Measurements from ENCODE around the gene TNIP2.

Gene TNIP2

GRCh38 chr4:2746891-2747695 lies 9.0 kb downstream of the TNIP2 start:
- no peak overlapping the region for H2AK5ac ChIP-seq (ENCODE audit: low read length, severe bottlenecking)
- H3K4me2 ChIP-seq (ENCODE audit: low read length, poor library complexity, severe bottlenecking), result no peak overlapping the region
- no peak overlapping the region for H3K4me3 ChIP-seq (ENCODE audit: insufficient read depth in 1 of 2, low read depth in 1 of 2, low read length in 2 of 2)
- peak overlapping the region; percentile 3 for H2BK5ac ChIP-seq (ENCODE audit: low read depth, low read length, poor library complexity, severe bottlenecking)
- H3K27ac ChIP-seq (ENCODE audit: low read length, poor library complexity, severe bottlenecking), result no peak overlapping the region
- no peaks in the 10 kb centered on the region for H3K27me3 ChIP-seq (ENCODE audit: control insufficient read depth in 1 of 2, insufficient read depth in 1 of 2, low read length in 2 of 2)
- H3K4me1 ChIP-seq (ENCODE audit: control insufficient read depth, insufficient read depth, low read depth, low read length), result peaks cover 25% of the 10 kb centered on the region
- H4K91ac ChIP-seq (ENCODE audit: low read length), result no peak overlapping the region
- H4K8ac ChIP-seq (ENCODE audit: low read length), result no peak overlapping the region
- peaks cover 58 to 70% of the 10 kb centered on the region in 2 experiments for H3K36me3 ChIP-seq (ENCODE audit: control insufficient read depth in 1 of 2, insufficient read depth in 2 of 2, low read depth in 1 of 2, low read length in 2 of 2)
- no peak overlapping the region for H3K14ac ChIP-seq (ENCODE audit: low read length in 2 of 2)
- H2AFZ ChIP-seq (ENCODE audit: low read depth, low read length), result no peak overlapping the region
- H3K18ac ChIP-seq (ENCODE audit: low read depth in 1 of 2, low read length in 2 of 2), result peak overlapping the region in 1 of 2 experiments; percentile 1
- no peaks in the 10 kb centered on the region for H3K9me3 ChIP-seq (ENCODE audit: control insufficient read depth, low read length)
- H3K23ac ChIP-seq (ENCODE audit: low read length in 2 of 2), result peak overlapping the region in 1 of 2 experiments; percentile 14
- H2BK12ac ChIP-seq (ENCODE audit: low read length in 2 of 2), result peak overlapping the region in 1 of 2 experiments; percentile 57
- peaks cover 52% of the 10 kb centered on the region for H3K79me1 ChIP-seq (replicated peaks; ENCODE audit: low read length, poor library complexity, severe bottlenecking)
- no peak overlapping the region for H2BK15ac ChIP-seq (ENCODE audit: low read depth, poor library complexity, severe bottlenecking)
- no peak overlapping the region for H3K4ac ChIP-seq (ENCODE audit: low read depth in 1 of 2, low read length in 2 of 2)
- WGBS, result 90% methylated on average over 16 of the region's 16 CpGs
- DNase-seq, result no peak
- no peak overlapping the region for H3K9ac ChIP-seq (ENCODE audit: low read length)
- no peak overlapping the region for H2BK120ac ChIP-seq (ENCODE audit: low read depth, low read length)

GRCh38 chr4:2745981-2746806 lies 9.9 kb downstream of the TNIP2 start:
- H3K9me3 ChIP-seq (ENCODE audit: control insufficient read depth, low read length), result no peaks in the 10 kb centered on the region
- WGBS, result 58% methylated on average over 21 of the region's 21 CpGs
- peaks cover 33% of the 10 kb centered on the region for H3K4me1 ChIP-seq (ENCODE audit: control insufficient read depth, insufficient read depth, low read depth, low read length)
- H3K4ac ChIP-seq (ENCODE audit: low read depth in 1 of 2, low read length in 2 of 2), result peak overlapping the region in 1 of 2 experiments; percentile 3
- peaks cover 53% of the 10 kb centered on the region for H3K79me1 ChIP-seq (replicated peaks; ENCODE audit: low read length, poor library complexity, severe bottlenecking)
- no peak overlapping the region for H4K8ac ChIP-seq (ENCODE audit: low read length)
- peak overlapping the region in 1 of 2 experiments; percentile 53 for H3K14ac ChIP-seq (ENCODE audit: low read length in 2 of 2)
- peak overlapping the region in 1 of 2 experiments; percentile 68 for H3K18ac ChIP-seq (ENCODE audit: low read depth in 1 of 2, low read length in 2 of 2)
- H3K27ac ChIP-seq (ENCODE audit: low read length, poor library complexity, severe bottlenecking), result no peak overlapping the region
- H2AFZ ChIP-seq (ENCODE audit: low read depth, low read length), result no peak overlapping the region
- peaks cover 63 to 72% of the 10 kb centered on the region in 2 experiments for H3K36me3 ChIP-seq (ENCODE audit: control insufficient read depth in 1 of 2, insufficient read depth in 2 of 2, low read depth in 1 of 2, low read length in 2 of 2)
- peak overlapping the region in 1 of 2 experiments; percentile 57 for H2BK12ac ChIP-seq (ENCODE audit: low read length in 2 of 2)
- no peaks in the 10 kb centered on the region for H3K27me3 ChIP-seq (ENCODE audit: control insufficient read depth in 1 of 2, insufficient read depth in 1 of 2, low read length in 2 of 2)
- no peak overlapping the region for H2BK5ac ChIP-seq (ENCODE audit: low read depth, low read length, poor library complexity, severe bottlenecking)
- no peak overlapping the region for H3K4me3 ChIP-seq (ENCODE audit: insufficient read depth in 1 of 2, low read depth in 1 of 2, low read length in 2 of 2)
- H2BK15ac ChIP-seq (ENCODE audit: low read depth, poor library complexity, severe bottlenecking), result no peak overlapping the region
- no peak overlapping the region for H3K4me2 ChIP-seq (ENCODE audit: low read length, poor library complexity, severe bottlenecking)
- H2BK120ac ChIP-seq (ENCODE audit: low read depth, low read length), result no peak overlapping the region
- H4K91ac ChIP-seq (ENCODE audit: low read length), result no peak overlapping the region
- peak; percentile 92 for DNase-seq
- no peak overlapping the region for H2AK5ac ChIP-seq (ENCODE audit: low read length, severe bottlenecking)
- H3K9ac ChIP-seq (ENCODE audit: low read length), result peak overlapping the region; percentile 22
- H3K23ac ChIP-seq (ENCODE audit: low read length in 2 of 2), result no peak overlapping the region

- H3K27me3 ChIP-seq (ENCODE audit: control insufficient read depth in 1 of 2, insufficient read depth in 1 of 2, low read length in 2 of 2), result no peaks in the 10 kb centered on the region
- H2BK5ac ChIP-seq (ENCODE audit: low read depth, low read length, poor library complexity, severe bottlenecking), result no peak overlapping the region
- H2AK5ac ChIP-seq (ENCODE audit: low read length, severe bottlenecking), result no peak overlapping the region
- H3K4me1 ChIP-seq (ENCODE audit: control insufficient read depth, insufficient read depth, low read depth, low read length), result peaks cover 32% of the 10 kb centered on the region
- no peak overlapping the region for H3K4me3 ChIP-seq (ENCODE audit: insufficient read depth in 1 of 2, low read depth in 1 of 2, low read length in 2 of 2)
- DNase-seq, result no peak
- H3K9me3 ChIP-seq (ENCODE audit: control insufficient read depth, low read length), result no peaks in the 10 kb centered on the region
- H2BK15ac ChIP-seq (ENCODE audit: low read depth, poor library complexity, severe bottlenecking), result no peak overlapping the region
- H3K4ac ChIP-seq (ENCODE audit: low read depth in 1 of 2, low read length in 2 of 2), result peak overlapping the region in 1 of 2 experiments; percentile 3
- no peak overlapping the region for H3K9ac ChIP-seq (ENCODE audit: low read length)
- H3K79me1 ChIP-seq (replicated peaks; ENCODE audit: low read length, poor library complexity, severe bottlenecking), result peaks cover 47% of the 10 kb centered on the region
- 96% methylated on average over 3 of the region's 5 CpGs for whole genome bisulfite sequencing
- H3K18ac ChIP-seq (ENCODE audit: low read depth in 1 of 2, low read length in 2 of 2), result peak overlapping the region in 1 of 2 experiments; percentile 68
- H3K36me3 ChIP-seq (ENCODE audit: control insufficient read depth in 1 of 2, insufficient read depth in 2 of 2, low read depth in 1 of 2, low read length in 2 of 2), result peaks cover 63 to 65% of the 10 kb centered on the region in 2 experiments
- no peak overlapping the region for H3K14ac ChIP-seq (ENCODE audit: low read length in 2 of 2)
- H3K27ac ChIP-seq (ENCODE audit: low read length, poor library complexity, severe bottlenecking), result no peak overlapping the region
- H3K23ac ChIP-seq (ENCODE audit: low read length in 2 of 2), result no peak overlapping the region
- no peak overlapping the region for H2AFZ ChIP-seq (ENCODE audit: low read depth, low read length)
- no peak overlapping the region for H3K4me2 ChIP-seq (ENCODE audit: low read length, poor library complexity, severe bottlenecking)
- H2BK12ac ChIP-seq (ENCODE audit: low read length in 2 of 2), result no peak overlapping the region
- no peak overlapping the region for H2BK120ac ChIP-seq (ENCODE audit: low read depth, low read length)
- no peak overlapping the region for H4K8ac ChIP-seq (ENCODE audit: low read length)
- no peak overlapping the region for H4K91ac ChIP-seq (ENCODE audit: low read length)
These were observed 10.6 kb downstream of the TNIP2 start for GRCh38 chr4:2745516-2745915.
